Measurements from ENCODE around the gene NYNRIN. TPM values are rescaled to one million over a fixed set of nuclear protein-coding genes. Genes with fewer than 3 reads are reported as not detected.

The NYNRIN gene
- total and polyA plus RNA-seq, 11 donors = 3.6 to 10.0 (median 7.1) TPM

DNA sequence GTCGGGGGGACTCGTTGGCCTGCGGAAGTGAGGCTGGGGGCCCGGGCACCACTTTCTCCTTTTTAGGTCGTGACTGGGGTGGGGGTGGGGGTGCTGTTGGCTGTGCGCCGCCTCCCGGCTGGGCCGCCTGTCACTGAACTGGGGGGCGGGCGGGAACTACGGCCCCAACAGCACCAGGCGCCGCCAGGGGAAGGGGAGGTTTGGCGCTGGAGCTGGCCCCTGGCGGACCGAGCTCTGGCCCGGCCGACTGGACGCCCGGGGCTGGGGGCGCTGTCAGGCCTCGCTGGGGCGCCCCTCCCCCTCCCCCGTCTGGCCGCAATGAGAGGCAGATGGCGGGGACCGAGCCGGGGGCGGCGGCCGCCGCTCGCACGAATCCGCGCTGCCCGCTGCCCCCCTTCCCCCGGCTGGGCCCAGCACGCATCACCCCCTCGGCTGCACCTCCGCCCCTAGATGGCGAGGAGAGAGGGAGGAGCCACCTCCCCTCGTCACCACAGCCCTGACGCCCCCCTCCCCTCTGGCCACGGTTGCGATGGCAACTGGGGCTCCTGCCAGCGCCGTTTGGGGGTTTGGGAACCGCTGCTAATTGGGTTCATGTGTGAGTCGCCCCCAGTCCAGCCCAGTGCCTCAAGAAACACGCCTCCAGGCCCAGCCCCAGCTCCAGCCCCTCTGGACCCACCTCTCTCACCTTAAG is 30.1 kb upstream of the NYNRIN start:
- peaks cover 0 to 48% (median 20%) of the 10 kb centered on the region in 12 donors for H3K4me1 ChIP-seq
- H3K9me3 ChIP-seq = no peaks in the 10 kb centered on the region
- H3K36me3 ChIP-seq = peaks cover 0 to 3% (median 0%) of the 10 kb centered on the region in 9 donors
- 6 to 25% (median 18%) methylated on average over 20 to 52 of the region's 52 CpGs for WGBS, 4 donors
- TF ChIP-seq POLR2A (IDR thresholded peaks at IDR 0.05) (no peak), CTCF (IDR thresholded peaks at IDR 0.05) (peak in 1 of 12 donors; percentile 6)
- DNase-seq (peak; percentile 49 to 78 (median 67)), ATAC-seq (peak in 1 of 4 donors; percentile 3)
- peak overlapping the region; percentile 27 to 81 (median 57) for H3K4me3 ChIP-seq
- peaks cover 0 to 37% (median 6%) of the 10 kb centered on the region in 9 donors for H3K27me3 ChIP-seq
- peak overlapping the region; percentile 60 to 99 (median 89) for H3K27ac ChIP-seq
- intact Hi-C loops (cut with DNase I) = loop anchor here in 4 of 10 donors (5.0 kb wide), 3 partner anchors 34 to 64 kb away; no protein-coding TSS in a partner anchor

DNA sequence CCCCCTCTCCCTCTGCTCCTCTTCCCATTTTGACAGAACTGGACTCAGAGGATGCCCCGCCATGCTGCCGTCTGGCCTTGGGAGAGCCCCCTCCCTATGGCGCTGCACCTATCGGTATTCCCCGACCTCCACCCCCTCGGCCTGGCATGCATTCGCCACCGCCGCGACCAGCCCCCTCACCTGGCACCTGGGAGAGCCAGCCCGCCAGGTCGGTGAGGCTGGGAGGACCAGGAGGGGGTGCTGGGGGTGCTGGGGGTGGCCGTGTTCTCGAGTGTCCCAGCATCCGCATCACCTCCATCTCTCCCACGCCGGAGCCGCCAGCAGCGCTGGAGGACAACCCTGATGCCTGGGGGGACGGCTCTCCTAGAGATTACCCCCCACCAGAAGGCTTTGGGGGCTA is 29.3 kb upstream of the NYNRIN start:
- peak overlapping the region in 8 of 12 donors; percentile 37 to 81 (median 60) for H3K4me3 ChIP-seq
- intact Hi-C loops (cut with DNase I) = loop anchor here in 4 of 10 donors (5.0 kb wide), 3 partner anchors 33 to 63 kb away; no protein-coding TSS in a partner anchor
- whole genome bisulfite sequencing, 4 donors = 84 to 89% (median 87%) methylated on average over 17 to 20 of the region's 20 CpGs

DNA sequence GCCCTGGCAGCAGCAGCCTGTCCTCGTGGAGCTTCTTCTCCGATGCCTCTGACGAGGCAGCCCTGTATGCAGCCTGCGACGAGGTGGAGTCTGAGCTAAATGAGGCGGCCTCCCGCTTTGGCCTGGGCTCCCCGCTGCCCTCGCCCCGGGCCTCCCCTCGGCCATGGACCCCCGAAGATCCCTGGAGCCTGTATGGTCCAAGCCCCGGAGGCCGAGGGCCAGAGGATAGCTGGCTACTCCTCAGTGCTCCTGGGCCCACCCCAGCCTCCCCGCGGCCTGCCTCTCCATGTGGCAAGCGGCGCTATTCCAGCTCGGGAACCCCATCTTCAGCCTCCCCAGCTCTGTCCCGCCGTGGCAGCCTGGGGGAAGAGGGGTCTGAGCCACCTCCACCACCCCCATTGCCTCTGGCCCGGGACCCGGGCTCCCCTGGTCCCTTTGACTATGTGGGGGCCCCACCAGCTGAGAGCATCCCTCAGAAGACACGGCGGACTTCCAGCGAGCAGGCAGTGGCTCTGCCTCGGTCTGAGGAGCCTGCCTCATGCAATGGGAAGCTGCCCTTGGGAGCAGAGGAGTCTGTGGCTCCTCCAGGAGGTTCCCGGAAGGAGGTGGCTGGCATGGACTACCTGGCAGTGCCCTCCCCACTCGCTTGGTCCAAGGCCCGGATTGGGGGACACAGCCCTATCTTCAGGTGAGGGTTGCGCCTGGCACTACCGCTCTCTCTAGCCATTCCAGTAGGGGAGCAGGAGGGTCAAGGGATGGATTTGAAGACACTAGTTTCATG is 28.7 kb upstream of the NYNRIN start:
- ATAC-seq (no peak), DNase-seq (no peak)
- Histone ChIP-seq H3K4me1 (peaks cover 0 to 46% (median 19%) of the 10 kb centered on the region in 12 donors), H3K27ac (peak overlapping the region in 1 of 12 donors; percentile 98), H3K36me3 (peaks cover 0 to 13% (median 0%) of the 10 kb centered on the region in 9 donors), H3K27me3 (peaks cover 0 to 32% (median 6%) of the 10 kb centered on the region in 9 donors), H3K9me3 (no peaks in the 10 kb centered on the region), H3K4me3 (peak overlapping the region in 1 of 12 donors; percentile 70)
- intact Hi-C loops (cut with DNase I) = loop anchor here in 4 of 10 donors (5.0 kb wide), 3 partner anchors 32 to 62 kb away; no protein-coding TSS in a partner anchor
- no peak for TF ChIP-seq CTCF (IDR thresholded peaks at IDR 0.05)
- no peak for TF ChIP-seq POLR2A (IDR thresholded peaks at IDR 0.05)
- 85 to 88% (median 86%) methylated on average over 29 to 32 of the region's 32 CpGs for WGBS, 4 donors

More for the DNA sequence above, 29.3 kb upstream of the NYNRIN start:
- peaks cover 0 to 48% (median 20%) of the 10 kb centered on the region in 12 donors for H3K4me1 ChIP-seq
- ATAC-seq = no peak
- H3K9me3 ChIP-seq = no peaks in the 10 kb centered on the region
- peak overlapping the region in 9 of 12 donors; percentile 76 to 99 (median 92) for H3K27ac ChIP-seq
- TF ChIP-seq CTCF (IDR thresholded peaks at IDR 0.05) (no peak), POLR2A (IDR thresholded peaks at IDR 0.05) (no peak)
- peak in 1 of 5 donors; percentile 52 for DNase-seq
- peaks cover 0 to 37% (median 6%) of the 10 kb centered on the region in 9 donors for H3K27me3 ChIP-seq
- H3K36me3 ChIP-seq = peaks cover 0 to 7% (median 0%) of the 10 kb centered on the region in 9 donors
